Measurements from ENCODE around the gene LGALS3BP. TPM values are rescaled to one million over a fixed set of nuclear protein-coding genes. Genes with fewer than 3 reads are reported as not detected.
A peak's percentile ranks its signal among the peaks of the same experiment; 100 is the strongest.

LGALS3BP gene
- total and polyA plus RNA-seq, 12 donors: 196 to 852 (median 545) TPM

- H3K9me3 ChIP-seq: peaks cover 0 to 24% (median 14%) of the 10 kb centered on the region in 11 donors
- H3K36me3 ChIP-seq: no peaks in the 10 kb centered on the region
- intact Hi-C loops (cut with DNase I): no loop called here
- H3K27me3 ChIP-seq: no peaks in the 10 kb centered on the region
- DNase-seq (no peak), ATAC-seq (peak in 1 of 8 donors; percentile 29)
- H3K4me3 ChIP-seq: no peak overlapping the region
- no peak overlapping the region for H3K27ac ChIP-seq
- TF ChIP-seq, protein P1, sequence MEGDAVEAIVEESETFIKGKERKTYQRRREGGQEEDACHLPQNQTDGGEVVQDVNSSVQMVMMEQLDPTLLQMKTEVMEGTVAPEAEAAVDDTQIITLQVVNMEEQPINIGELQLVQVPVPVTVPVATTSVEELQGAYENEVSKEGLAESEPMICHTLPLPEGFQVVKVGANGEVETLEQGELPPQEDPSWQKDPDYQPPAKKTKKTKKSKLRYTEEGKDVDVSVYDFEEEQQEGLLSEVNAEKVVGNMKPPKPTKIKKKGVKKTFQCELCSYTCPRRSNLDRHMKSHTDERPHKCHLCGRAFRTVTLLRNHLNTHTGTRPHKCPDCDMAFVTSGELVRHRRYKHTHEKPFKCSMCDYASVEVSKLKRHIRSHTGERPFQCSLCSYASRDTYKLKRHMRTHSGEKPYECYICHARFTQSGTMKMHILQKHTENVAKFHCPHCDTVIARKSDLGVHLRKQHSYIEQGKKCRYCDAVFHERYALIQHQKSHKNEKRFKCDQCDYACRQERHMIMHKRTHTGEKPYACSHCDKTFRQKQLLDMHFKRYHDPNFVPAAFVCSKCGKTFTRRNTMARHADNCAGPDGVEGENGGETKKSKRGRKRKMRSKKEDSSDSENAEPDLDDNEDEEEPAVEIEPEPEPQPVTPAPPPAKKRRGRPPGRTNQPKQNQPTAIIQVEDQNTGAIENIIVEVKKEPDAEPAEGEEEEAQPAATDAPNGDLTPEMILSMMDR (IDR thresholded peaks at IDR 0.05): no peak
- WGBS, 2 donors: 74 to 77% methylated on average over 29 of the region's 29 CpGs
- peaks cover 0 to 28% (median 11%) of the 10 kb centered on the region in 9 donors for H3K4me1 ChIP-seq
These were observed 26.1 kb downstream of the LGALS3BP start for GRCh38 chr17:78953356-78954350.

DNA sequence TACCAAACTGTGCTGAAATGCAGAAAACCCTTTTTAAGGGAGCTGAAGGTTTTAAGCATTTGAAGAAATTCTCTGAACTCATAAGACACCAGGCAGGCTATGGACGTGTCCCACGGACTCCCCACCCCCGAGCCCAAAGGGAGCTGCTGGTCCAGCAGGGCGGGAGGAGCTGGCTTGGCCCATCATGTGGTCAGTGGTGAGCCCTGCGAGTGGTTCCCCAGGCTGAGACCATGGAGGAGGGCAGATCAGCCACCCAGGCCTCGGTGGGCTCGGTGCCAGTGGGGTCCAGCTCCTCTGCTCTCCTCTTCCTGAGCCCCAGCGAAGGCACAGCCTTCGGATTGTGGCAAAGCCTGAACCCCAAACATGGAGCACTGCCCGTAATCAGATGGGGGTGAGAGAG is 27.0 kb downstream of the LGALS3BP start:
- intact Hi-C loops (cut with DNase I): no loop called here
- TF ChIP-seq, protein P1 (IDR thresholded peaks at IDR 0.05): no peak
- ATAC-seq (peak in 1 of 8 donors; percentile 51), DNase-seq (no peak)
- WGBS, 2 donors: 86 to 93% methylated on average over 10 of the region's 10 CpGs
- Histone ChIP-seq H3K27ac (peak overlapping the region in 2 of 10 donors; percentile 63 to 69), H3K27me3 (no peaks in the 10 kb centered on the region), H3K4me1 (peaks cover 0 to 28% (median 11%) of the 10 kb centered on the region in 9 donors), H3K9me3 (peaks cover 0 to 24% (median 14%) of the 10 kb centered on the region in 11 donors), H3K36me3 (no peaks in the 10 kb centered on the region), H3K4me3 (no peak overlapping the region)

GRCh38 chr17:78951967-78952551 is 27.7 kb downstream of the LGALS3BP start:
- Histone ChIP-seq H3K9me3 (peaks cover 0 to 24% (median 14%) of the 10 kb centered on the region in 11 donors), H3K27me3 (no peaks in the 10 kb centered on the region), H3K4me3 (peak overlapping the region in 1 of 10 donors; percentile 2), H3K36me3 (no peaks in the 10 kb centered on the region), H3K27ac (peak overlapping the region in 4 of 10 donors; percentile 36 to 69 (median 58)), H3K4me1 (peaks cover 0 to 28% (median 11%) of the 10 kb centered on the region in 9 donors)
- ATAC-seq: peak in 7 of 8 donors; percentile 36 to 74 (median 56)
- TF ChIP-seq, protein P1 (IDR thresholded peaks at IDR 0.05): no peak
- intact Hi-C loops (cut with DNase I): no loop called here
- 46 to 53% methylated on average over 12 of the region's 12 CpGs for WGBS, 2 donors
- no peak for DNase-seq

GRCh38 chr17:78950870-78951269 is 28.9 kb downstream of the LGALS3BP start:
- H3K9me3 ChIP-seq: peaks cover 0 to 24% (median 14%) of the 10 kb centered on the region in 11 donors
- H3K4me1 ChIP-seq: peaks cover 0 to 28% (median 11%) of the 10 kb centered on the region in 9 donors
- H3K36me3 ChIP-seq: no peaks in the 10 kb centered on the region
- no peak for ATAC-seq
- WGBS, 2 donors: 95 to 98% methylated on average over 2 of the region's 2 CpGs
- no peaks in the 10 kb centered on the region for H3K27me3 ChIP-seq
- DNase-seq: no peak
- intact Hi-C loops (cut with DNase I): no loop called here
- TF ChIP-seq, protein P1 (IDR thresholded peaks at IDR 0.05): no peak
- no peak overlapping the region for H3K4me3 ChIP-seq
- no peak overlapping the region for H3K27ac ChIP-seq

Measured in heart right ventricle (tissue), 16 donors.